Muscle layer of duodenum (tissue), 2 donors: ENCODE measurements around the gene HHATL.

ENCODE experiments used
- H3K27ac ChIP-seq: one replicate; pipeline ENCODE4 v1.7.0; 2013; ENCODE audit warnings: mild to moderate bottlenecking, low read length
- H3K27me3 ChIP-seq: one replicate; pipeline ENCODE4 v1.7.0; 2013; ENCODE audit warnings: low read depth, mild to moderate bottlenecking, control low read depth, low read length
- H3K36me3 ChIP-seq, 2 donors: one replicate each; pipeline ENCODE4 v1.7.0; 2013; ENCODE audit warnings: low read length in 2 of 2, control low read depth in 1 of 2, mild to moderate bottlenecking in 1 of 2; ENCODE audit not compliant: insufficient read depth in 2 of 2, control insufficient read depth in 1 of 2
- H3K4me1 ChIP-seq, 2 donors: one replicate each; pipeline ENCODE4 v1.7.0; 2013; ENCODE audit warnings: low read length in 2 of 2, mild to moderate bottlenecking in 2 of 2, control low read depth in 1 of 2, moderate library complexity in 1 of 2; ENCODE audit not compliant: insufficient read depth in 2 of 2, control insufficient read depth in 1 of 2
- H3K4me3 ChIP-seq, 2 donors: one replicate each; pipeline ENCODE4 v1.7.0; 2013; ENCODE audit warnings: low read length in 2 of 2, low read depth in 1 of 2, mild to moderate bottlenecking in 1 of 2
- H3K9me3 ChIP-seq, 2 donors: one replicate each; pipeline ENCODE4 v1.7.0; 2013; ENCODE audit warnings: low read length in 2 of 2, control low read depth in 1 of 2, mild to moderate bottlenecking in 1 of 2; ENCODE audit not compliant: control insufficient read depth in 1 of 2
- donor health status: healthy.

HHATL gene

DNA sequence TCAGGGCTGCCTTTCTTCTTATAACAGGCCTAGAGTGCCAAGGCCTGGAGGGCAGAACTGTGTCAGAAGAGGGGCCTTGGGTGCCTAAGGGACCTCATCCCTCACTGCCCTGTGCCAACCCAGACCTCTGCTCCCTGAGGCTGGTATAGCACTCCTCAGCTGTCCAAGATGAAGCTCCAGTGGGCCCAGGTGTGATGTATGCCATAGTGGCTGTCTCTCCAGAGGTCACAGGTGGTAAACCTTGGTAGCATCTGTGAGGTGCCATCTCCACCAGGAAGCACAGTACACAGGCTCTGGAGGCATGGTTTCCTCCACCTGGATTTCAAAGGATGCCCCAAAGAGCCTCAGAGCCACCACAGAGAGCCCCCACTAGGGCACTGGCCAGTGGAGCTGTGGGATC, 29.5 kb downstream of the HHATL start:
- H3K9me3 ChIP-seq, result peaks cover 0 to 3% of the 10 kb centered on the region in 2 donors
- H3K4me3 ChIP-seq, result no peak overlapping the region
- no peaks in the 10 kb centered on the region for H3K27me3 ChIP-seq
- no peaks in the 10 kb centered on the region for H3K36me3 ChIP-seq
- no peak overlapping the region for H3K27ac ChIP-seq
- peaks cover 0 to 2% of the 10 kb centered on the region in 2 donors for H3K4me1 ChIP-seq

DNA sequence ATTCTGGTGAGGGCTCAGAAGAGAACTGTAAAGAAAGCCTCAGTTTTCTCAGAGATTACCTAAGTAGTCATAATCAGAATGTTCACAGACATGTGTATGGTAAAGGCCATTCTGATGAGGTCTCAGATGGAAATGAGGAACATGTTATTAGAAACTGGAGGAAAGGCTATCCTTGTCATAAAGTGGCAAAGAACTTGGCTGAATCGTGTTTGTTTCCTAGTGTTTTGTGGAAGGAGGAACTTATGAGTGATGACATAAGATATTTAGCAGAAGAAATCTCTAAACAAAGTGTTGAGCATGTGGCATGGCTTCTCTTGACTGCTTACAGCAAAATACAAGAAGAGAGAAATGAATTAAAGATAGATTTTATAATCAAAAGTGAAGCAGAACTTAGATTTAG, 30.1 kb downstream of the HHATL start:
- Histone ChIP-seq H3K27me3 (no peaks in the 10 kb centered on the region), H3K4me1 (peaks cover 5 to 8% of the 10 kb centered on the region in 2 donors), H3K36me3 (no peaks in the 10 kb centered on the region), H3K4me3 (no peak overlapping the region), H3K9me3 (peaks cover 0 to 3% of the 10 kb centered on the region in 2 donors), H3K27ac (no peak overlapping the region)

DNA sequence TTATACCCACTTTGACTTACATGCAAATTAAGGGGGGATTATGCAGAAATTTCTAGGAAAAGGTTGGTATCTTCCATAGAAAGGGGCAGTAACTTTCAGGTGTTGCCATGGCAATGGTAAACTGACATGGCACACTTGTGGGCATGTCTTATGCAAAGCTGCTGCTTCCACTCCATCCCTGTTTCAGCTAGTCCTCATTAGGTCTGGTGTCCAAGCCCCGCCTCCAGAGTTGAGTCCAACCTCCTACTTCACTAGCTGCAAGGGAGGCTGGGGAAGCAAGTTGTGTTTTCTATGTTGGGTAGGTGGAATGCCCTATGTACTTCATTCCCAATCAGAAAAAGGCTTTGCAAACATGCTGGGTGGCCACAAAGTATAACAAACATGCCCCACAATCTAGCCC, 31.9 kb downstream of the HHATL start:
- no peaks in the 10 kb centered on the region for H3K36me3 ChIP-seq
- H3K4me3 ChIP-seq, result no peak overlapping the region
- peaks cover 7 to 24% of the 10 kb centered on the region in 2 donors for H3K4me1 ChIP-seq
- peaks cover 0 to under 1% of the 10 kb centered on the region in 2 donors for H3K9me3 ChIP-seq
- H3K27me3 ChIP-seq, result no peaks in the 10 kb centered on the region
- H3K27ac ChIP-seq, result no peak overlapping the region

GRCh38 chr3:42670051-42670576, 32.5 kb downstream of the HHATL start:
- no peak overlapping the region for H3K27ac ChIP-seq
- H3K9me3 ChIP-seq, result no peaks in the 10 kb centered on the region
- H3K4me3 ChIP-seq, result no peak overlapping the region
- peaks cover 7 to 24% of the 10 kb centered on the region in 2 donors for H3K4me1 ChIP-seq
- no peaks in the 10 kb centered on the region for H3K36me3 ChIP-seq
- H3K27me3 ChIP-seq, result no peaks in the 10 kb centered on the region

GRCh38 chr3:42668793-42669217, 33.8 kb downstream of the HHATL start:
- Histone ChIP-seq H3K4me3 (no peak overlapping the region), H3K36me3 (no peaks in the 10 kb centered on the region), H3K9me3 (no peaks in the 10 kb centered on the region), H3K27me3 (no peaks in the 10 kb centered on the region), H3K27ac (no peak overlapping the region), H3K4me1 (peaks cover 7 to 24% of the 10 kb centered on the region in 2 donors)

DNA sequence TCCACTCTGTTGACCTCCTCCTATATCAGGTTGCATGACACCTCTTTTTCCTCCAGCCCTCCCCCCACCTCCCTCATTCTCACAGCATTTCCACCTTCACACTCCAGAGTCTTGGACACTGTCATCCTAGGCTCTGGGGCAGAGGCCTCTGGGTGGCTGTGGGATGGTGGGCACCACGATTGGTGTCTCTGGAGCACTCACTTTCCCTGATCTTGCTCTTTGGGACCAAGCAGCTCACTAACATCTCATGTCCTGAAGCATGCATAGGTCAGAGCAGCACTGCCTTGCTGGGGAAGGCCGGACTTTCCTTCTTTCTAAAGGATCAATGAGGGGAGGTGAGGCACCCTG, 34.2 kb downstream of the HHATL start:
- H3K27me3 ChIP-seq, result no peaks in the 10 kb centered on the region
- H3K9me3 ChIP-seq, result no peaks in the 10 kb centered on the region
- H3K4me3 ChIP-seq, result no peak overlapping the region
- H3K27ac ChIP-seq, result no peak overlapping the region
- peaks cover 7 to 24% of the 10 kb centered on the region in 2 donors for H3K4me1 ChIP-seq
- no peaks in the 10 kb centered on the region for H3K36me3 ChIP-seq

- no peaks in the 10 kb centered on the region for H3K36me3 ChIP-seq
- no peak overlapping the region for H3K27ac ChIP-seq
- H3K9me3 ChIP-seq, result no peaks in the 10 kb centered on the region
- H3K27me3 ChIP-seq, result no peaks in the 10 kb centered on the region
- H3K4me3 ChIP-seq, result no peak overlapping the region
- peaks cover 7 to 24% of the 10 kb centered on the region in 2 donors for H3K4me1 ChIP-seq
Measured at GRCh38 chr3:42667523-42668412, 34.8 kb downstream of the HHATL start.

DNA sequence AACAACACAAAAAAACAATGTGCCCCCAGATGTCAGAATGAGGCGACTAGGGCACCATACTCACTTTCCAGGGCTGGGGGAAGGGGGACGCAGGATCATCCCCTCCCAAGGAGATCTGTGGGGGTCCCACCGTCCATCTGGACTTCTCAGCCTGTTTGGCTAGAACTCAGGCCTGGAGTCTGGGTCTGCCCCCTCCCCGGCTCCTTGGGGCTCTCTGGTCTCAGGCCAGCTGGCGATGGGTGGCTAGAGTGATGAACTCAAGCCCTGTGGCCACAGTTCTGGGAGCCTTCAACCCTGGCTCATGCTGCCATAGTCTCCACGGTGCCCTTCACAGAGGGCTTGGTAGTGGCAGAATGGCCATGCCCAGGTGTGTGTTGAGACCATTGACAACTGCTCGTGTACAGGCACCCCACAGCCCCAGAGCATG, 35.5 kb downstream of the HHATL start:
- H3K27me3 ChIP-seq, result no peaks in the 10 kb centered on the region
- H3K4me1 ChIP-seq, result peaks cover 7 to 24% of the 10 kb centered on the region in 2 donors
- H3K4me3 ChIP-seq, result no peak overlapping the region
- H3K36me3 ChIP-seq, result no peaks in the 10 kb centered on the region
- no peak overlapping the region for H3K27ac ChIP-seq
- H3K9me3 ChIP-seq, result no peaks in the 10 kb centered on the region

DNA sequence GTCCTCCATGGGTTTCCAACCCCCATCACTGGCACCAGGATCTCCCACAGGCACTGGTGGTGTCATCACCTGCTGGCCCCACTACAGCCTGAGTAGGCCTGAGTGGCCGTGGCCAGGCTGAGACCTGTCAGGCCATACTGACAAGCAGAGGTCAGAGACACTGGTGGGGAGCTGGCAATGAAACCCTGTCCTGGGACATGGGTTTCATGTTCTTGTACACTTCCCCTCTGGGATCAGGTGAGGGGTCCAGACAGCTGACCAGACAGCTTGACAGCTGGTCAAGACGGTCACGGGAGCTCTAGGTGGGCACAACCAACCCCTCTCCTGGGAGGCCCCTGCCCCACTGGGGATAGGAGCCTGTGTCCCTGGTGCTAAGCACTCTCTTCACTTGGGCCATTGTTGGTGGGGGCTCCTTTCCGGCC, 36.0 kb downstream of the HHATL start:
- Histone ChIP-seq H3K4me1 (peaks cover 7 to 24% of the 10 kb centered on the region in 2 donors), H3K36me3 (no peaks in the 10 kb centered on the region), H3K27ac (no peak overlapping the region), H3K27me3 (no peaks in the 10 kb centered on the region), H3K9me3 (no peaks in the 10 kb centered on the region), H3K4me3 (no peak overlapping the region)

DNA sequence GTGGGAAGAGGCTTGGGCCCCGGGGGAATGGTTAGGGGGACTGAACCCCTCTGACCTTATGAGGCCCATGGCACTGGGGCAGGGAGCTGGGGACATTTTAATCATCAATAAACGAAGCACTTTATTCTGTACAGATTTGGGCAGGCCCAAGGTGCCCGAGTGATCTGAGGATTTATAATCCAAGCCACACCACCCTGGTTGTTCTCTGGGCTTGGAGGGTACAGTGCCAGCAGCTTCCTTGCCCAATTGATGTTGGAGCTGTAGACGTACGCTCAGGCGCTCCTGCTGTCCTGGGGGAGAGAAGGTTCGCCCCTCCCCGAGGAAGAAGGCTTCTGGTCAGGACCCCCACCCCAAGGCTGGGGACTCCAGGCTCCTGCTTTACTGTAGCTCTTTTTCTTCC, 36.6 kb downstream of the HHATL start:
- peaks cover 7 to 24% of the 10 kb centered on the region in 2 donors for H3K4me1 ChIP-seq
- no peak overlapping the region for H3K27ac ChIP-seq
- H3K36me3 ChIP-seq, result no peaks in the 10 kb centered on the region
- no peak overlapping the region for H3K4me3 ChIP-seq
- no peaks in the 10 kb centered on the region for H3K9me3 ChIP-seq
- no peaks in the 10 kb centered on the region for H3K27me3 ChIP-seq

DNA sequence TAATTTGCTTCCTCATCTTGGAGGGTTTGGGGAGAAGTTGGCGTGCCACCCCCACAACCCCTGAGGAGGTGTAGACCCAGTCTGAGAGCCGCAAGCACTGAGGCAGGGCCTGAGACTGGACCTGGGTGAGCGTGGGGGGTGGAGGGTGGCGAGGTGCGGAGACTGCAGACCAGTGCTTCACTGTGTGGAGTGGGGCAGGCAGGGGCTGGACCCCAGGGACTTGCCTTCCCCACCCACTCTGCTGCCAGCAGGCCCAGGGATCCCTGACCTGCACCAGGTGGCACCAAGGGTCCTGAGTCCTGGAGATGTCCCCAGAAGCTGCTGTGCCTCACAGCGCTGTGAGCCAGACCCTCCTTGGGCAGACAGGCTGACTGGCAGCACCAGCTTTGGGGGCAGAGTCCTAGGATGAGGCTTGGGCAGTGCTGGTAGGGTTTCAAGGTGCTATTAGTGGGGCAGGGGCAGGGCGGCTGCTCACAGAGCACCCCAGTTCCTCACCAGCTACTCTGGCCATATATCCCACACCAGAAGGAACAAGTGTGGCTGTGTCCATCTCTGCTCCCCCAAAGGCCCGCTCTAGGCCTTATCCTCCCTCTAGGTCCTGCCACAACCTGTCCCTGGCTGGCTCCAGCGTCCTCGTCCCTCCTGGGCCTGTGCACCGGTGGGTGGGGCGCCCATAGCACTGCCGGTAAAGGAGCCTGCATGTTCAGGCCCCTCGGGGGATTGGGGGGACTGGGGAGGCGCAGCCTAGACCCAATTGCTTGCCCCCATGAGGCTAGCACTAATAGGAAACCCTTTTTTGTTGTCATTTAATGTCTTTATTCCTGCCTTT, 37.3 kb downstream of the HHATL start:
- H3K27me3 ChIP-seq, result no peaks in the 10 kb centered on the region
- no peak overlapping the region for H3K4me3 ChIP-seq
- H3K27ac ChIP-seq, result no peak overlapping the region
- peaks cover 7 to 24% of the 10 kb centered on the region in 2 donors for H3K4me1 ChIP-seq
- H3K9me3 ChIP-seq, result no peaks in the 10 kb centered on the region
- H3K36me3 ChIP-seq, result no peaks in the 10 kb centered on the region
